Skeletal muscle cell (primary cell): ENCODE measurements around the gene MIR17HG.
"Not testable (repeated sequence)": the region's sequence is repeated elsewhere in the genome, so short reads cannot be mapped to it uniquely, and the experiment has no call there.

Experiments
- DNase-seq: peaks from one replicate; pipeline ENCODE4 v3.0.0-alpha.2; 2010; ENCODE audit warnings: low read depth
- H3K4me3 ChIP-seq: 2 replicates; pipeline ENCODE4 v1.5.1; 2011; ENCODE audit warnings: low read depth, mild to moderate bottlenecking, control low read depth, low read length, moderate library complexity

Gene MIR17HG

GRCh38 chr13:91347202-91347995 lies at the start of gene MIR17HG:
Gene MIR17HG, plus strand, starts transcription at chr13:91347687.
- DNase-seq: peak; percentile 55

GRCh38 chr13:91298060-91298459 lies 49.4 kb upstream of the MIR17HG start:
- H3K4me3 ChIP-seq: no peak overlapping the region
- DNase-seq: no peak

More at GRCh38 chr13:91347202-91347995, at the start of gene MIR17HG:
- peak within 1 kb of the TSS; percentile 71 for H3K4me3 ChIP-seq

GRCh38 chr13:91302111-91302510 lies 45.4 kb upstream of the MIR17HG start:
- DNase-seq: no peak
- H3K4me3 ChIP-seq: no peak overlapping the region

GRCh38 chr13:91303031-91303430 lies 44.5 kb upstream of the MIR17HG start:
- DNase-seq: no peak
- no peak overlapping the region for H3K4me3 ChIP-seq

GRCh38 chr13:91304741-91305140 lies 42.7 kb upstream of the MIR17HG start:
- DNase-seq: no peak
- no peak overlapping the region for H3K4me3 ChIP-seq

- DNase-seq: no peak
- H3K4me3 ChIP-seq: no peak overlapping the region
These were observed 41.8 kb upstream of the MIR17HG start for GRCh38 chr13:91305652-91306051.

- no peak for DNase-seq
- no peak overlapping the region for H3K4me3 ChIP-seq
These were observed 39.6 kb upstream of the MIR17HG start for GRCh38 chr13:91307887-91308286.

GRCh38 chr13:91308299-91308698 lies 39.2 kb upstream of the MIR17HG start:
- no peak for DNase-seq
- no peak overlapping the region for H3K4me3 ChIP-seq

GRCh38 chr13:91311491-91311890 lies 36.0 kb upstream of the MIR17HG start:
- H3K4me3 ChIP-seq: no peak overlapping the region
- DNase-seq: no peak

GRCh38 chr13:91312324-91312723 lies 35.2 kb upstream of the MIR17HG start:
- no peak overlapping the region for H3K4me3 ChIP-seq
- DNase-seq: no peak

GRCh38 chr13:91313103-91313502 lies 34.4 kb upstream of the MIR17HG start:
- no peak overlapping the region for H3K4me3 ChIP-seq
- DNase-seq: no peak

GRCh38 chr13:91313581-91313980 lies 33.9 kb upstream of the MIR17HG start:
- no peak overlapping the region for H3K4me3 ChIP-seq
- no peak for DNase-seq

- DNase-seq: no peak
- H3K4me3 ChIP-seq: no peak overlapping the region
These were observed 32.6 kb upstream of the MIR17HG start for GRCh38 chr13:91314888-91315287.

GRCh38 chr13:91318886-91319285 lies 28.6 kb upstream of the MIR17HG start:
- H3K4me3 ChIP-seq: no peak overlapping the region
- DNase-seq: no peak

- DNase-seq: no peak
- H3K4me3 ChIP-seq: no peak overlapping the region
These were observed 27.5 kb upstream of the MIR17HG start for GRCh38 chr13:91319996-91320395.

GRCh38 chr13:91320990-91321389 lies 26.5 kb upstream of the MIR17HG start:
- DNase-seq, H3K4me3 ChIP-seq: not testable (repeated sequence)

- no peak for DNase-seq
- no peak overlapping the region for H3K4me3 ChIP-seq
These were observed 24.1 kb upstream of the MIR17HG start for GRCh38 chr13:91323349-91323748.

- DNase-seq: no peak
- H3K4me3 ChIP-seq: no peak overlapping the region
These were observed 21.3 kb upstream of the MIR17HG start for GRCh38 chr13:91326146-91326545.

GRCh38 chr13:91328726-91329125 lies 18.8 kb upstream of the MIR17HG start:
- no peak overlapping the region for H3K4me3 ChIP-seq
- no peak for DNase-seq

- DNase-seq: no peak
- no peak overlapping the region for H3K4me3 ChIP-seq
These were observed 17.8 kb upstream of the MIR17HG start for GRCh38 chr13:91329733-91330132.
